SW 1271 (cell line): Measurements from ENCODE around the gene ITGB2.
"Not testable (repeated sequence)": the region's sequence is repeated elsewhere in the genome, so short reads cannot be mapped to it uniquely, and the experiment has no call there.

Experiments used
- DNase-seq, 2 experiments: peaks; one replicate each; lab custom pipeline; 2025; lab: John Stamatoyannopoulos, UW

ITGB2 gene

GRCh38 chr21:44940116-44940631 is 19.5 kb upstream of the ITGB2 start:
- no peak for DNase-seq

- peak; percentile 31 to 65 for DNase-seq
Measured at GRCh38 chr21:44939532-44940115, 18.9 kb upstream of the ITGB2 start, which contains the start of gene SLX9. SLX9 (plus strand) TSS chr21:44940029; CDS start chr21:44940058, 29 bp downstream.

DNA sequence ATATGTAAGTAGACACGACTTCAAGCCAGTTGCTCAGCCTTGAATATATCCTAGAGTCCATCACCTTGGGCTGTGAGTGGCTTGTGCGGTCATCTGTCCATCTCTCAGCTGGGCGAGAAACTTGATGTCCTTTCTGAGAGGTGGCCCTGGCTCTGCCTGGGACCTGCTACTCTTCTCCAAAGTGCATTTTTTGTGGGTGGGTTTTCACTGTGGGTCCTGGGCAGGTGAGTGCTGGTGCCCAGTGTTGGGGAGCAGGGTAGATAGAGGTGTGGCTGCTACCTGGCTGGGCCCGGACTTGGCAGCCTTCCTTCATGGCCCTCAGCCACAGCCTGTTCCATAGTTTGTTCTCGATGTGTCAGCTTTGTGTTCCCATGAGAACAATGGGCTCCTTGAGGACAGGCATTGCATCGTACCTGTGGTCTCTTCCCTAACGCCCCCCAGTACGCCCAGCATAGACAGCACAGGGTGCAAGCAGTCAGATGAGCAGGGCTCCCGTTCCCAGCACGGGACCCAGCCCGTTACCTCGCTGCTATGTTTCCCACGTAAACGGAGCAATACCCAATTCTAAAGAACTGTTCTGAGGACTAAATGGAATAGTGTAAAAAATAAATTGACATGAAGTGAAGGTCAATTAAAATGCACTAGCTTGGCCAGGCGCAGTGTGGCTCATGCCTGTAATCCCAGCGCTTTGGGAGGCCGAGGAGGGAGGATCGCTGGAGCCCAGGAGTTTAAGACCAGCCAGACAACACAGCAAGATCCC is 18.3 kb upstream of the ITGB2 start:
- no peak for DNase-seq

DNA sequence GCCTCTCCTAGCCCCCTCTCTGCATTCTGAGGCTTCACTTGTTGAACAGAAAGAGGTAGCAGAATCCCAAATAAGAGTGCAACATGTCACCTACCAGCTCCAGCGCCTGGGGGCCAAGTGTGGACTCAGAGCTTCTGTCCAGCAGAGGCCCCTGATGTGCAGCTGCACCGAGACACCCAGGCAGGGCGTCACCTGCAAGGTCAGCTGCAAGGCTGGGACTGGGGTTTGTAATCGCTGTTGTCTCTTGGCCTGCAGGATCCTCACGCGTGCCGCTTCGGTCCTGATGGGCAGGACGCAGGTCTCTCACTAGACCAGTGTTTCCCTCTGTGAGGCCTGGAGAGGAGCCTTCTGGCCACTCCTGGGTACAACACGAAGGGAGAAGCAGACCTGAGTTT is 14.8 kb upstream of the ITGB2 start:
- DNase-seq, result no peak

GRCh38 chr21:44934797-44935532 is 14.3 kb upstream of the ITGB2 start:
- no peak for DNase-seq

DNA sequence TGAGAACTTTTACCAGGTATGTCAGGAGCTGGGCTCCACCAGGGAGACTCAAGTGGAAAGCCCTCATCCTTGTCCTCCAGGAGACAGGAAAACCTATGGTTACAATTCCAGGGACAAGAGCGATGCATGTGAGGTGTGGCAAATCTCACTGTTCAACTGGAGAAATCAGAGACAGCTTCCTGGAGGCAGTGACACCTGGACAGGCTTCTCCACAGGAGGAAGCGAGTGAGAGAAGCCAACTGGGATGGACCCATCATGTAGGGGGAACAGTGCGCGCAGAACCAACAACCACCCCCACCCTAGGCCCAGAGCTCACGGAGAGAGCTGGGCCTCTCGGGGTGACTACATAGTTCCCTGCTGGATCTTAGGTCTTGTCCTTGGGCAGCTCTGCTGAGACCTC is 13.6 kb upstream of the ITGB2 start:
- no peak for DNase-seq

DNA sequence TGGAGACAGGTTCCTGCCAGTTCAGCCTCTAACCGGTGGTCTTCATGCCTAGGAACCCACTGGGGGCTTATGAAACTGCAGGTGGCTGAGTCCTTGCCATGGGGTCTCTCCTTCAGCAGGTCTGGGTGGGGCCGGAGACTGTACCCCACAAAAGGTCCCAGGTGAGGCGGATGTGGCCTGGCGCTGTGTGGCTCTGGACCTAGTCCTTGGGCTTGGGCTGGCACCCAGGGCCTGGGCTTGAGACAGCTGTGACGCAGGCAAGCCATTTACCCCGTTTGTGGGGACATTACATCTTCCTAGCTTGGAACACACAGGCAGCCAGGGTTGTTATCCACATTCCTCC is 13.2 kb upstream of the ITGB2 start:
- DNase-seq, result no peak

GRCh38 chr21:44933199-44933917 is 12.7 kb upstream of the ITGB2 start:
- no peak for DNase-seq

DNA sequence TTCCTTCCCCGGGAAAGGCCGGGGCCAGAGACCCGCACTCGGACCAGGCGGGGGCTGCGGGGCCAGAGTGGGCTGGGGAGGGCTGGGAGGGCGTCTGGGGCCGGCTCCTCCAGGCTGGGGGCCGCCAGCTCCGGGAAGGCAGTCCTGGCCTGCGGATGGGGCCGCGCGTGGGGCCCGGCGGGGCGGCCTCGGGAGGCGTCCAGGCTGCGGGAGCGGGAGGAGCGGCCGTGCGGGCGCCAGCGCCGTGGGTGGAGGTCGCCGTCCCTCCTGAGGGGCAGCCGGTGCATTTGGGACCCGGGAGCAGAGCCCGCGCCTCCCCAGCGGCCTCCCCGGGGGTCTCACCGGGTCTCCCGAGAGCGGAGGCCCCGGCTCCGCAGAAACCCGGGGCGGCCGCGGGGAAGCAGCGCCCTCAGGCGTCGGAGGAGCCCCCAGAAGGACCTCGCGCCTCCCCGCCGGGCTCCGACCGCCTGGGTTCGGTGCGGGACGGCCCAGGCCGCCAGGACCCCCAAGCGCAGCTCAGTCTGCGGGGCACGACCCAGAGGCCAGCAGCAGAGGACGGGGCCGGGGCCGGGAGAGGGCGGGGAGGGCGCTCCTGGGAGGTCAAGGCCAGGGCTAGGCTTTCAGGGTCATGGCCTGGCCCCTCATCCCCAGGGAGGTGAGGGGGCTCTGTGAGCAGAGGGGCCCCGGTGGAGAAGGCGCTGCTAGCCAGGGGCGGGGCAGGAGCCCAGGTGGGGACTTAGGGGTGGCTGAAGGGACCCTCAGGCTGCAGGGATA is 11.9 kb upstream of the ITGB2 start:
- no peak for DNase-seq

GRCh38 chr21:44931501-44932407 is 11.1 kb upstream of the ITGB2 start:
- no peak for DNase-seq

DNA sequence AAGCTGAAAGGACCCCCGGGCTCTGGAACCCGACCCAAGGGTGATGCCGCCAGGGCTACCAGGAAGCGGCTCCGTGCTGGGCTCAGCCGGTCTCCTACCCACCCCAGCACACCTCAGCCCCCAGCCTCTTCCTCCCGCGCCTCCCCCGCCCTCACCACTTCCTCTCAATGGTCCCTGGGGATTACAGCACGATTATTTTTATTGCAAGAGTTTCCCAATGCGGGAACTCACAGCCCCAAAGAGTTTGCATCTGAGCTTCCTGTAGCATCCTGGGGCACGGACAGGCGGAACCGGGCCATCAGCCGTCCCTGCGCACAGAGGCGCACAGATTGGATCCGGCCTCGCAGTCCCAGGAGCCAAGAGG is 10.4 kb upstream of the ITGB2 start:
- DNase-seq, result no peak

DNA sequence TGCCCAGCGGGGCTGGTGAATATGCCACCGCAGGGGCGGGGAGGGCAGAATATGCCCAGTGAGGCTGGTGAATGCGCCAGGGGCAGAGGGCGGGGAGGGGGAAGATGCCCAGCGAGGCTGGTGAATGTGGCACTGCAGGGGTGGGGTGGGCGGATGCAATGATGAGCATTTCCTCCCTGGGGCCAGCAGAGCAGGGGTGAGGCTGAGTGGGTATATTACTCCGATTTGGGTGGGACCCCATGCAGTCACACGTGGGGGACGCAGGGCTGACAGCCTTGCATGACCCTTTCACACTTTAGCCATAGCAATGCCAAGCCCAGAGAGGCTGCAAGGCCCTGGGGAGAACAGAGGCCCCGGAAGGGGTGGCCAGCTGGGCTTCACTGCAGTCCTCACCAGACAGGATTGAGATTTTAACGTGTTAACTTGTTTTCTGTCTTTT is 9.9 kb upstream of the ITGB2 start:
- no peak for DNase-seq

- no peak for DNase-seq
Measured at GRCh38 chr21:44929799-44930542, 9.3 kb upstream of the ITGB2 start.

DNA sequence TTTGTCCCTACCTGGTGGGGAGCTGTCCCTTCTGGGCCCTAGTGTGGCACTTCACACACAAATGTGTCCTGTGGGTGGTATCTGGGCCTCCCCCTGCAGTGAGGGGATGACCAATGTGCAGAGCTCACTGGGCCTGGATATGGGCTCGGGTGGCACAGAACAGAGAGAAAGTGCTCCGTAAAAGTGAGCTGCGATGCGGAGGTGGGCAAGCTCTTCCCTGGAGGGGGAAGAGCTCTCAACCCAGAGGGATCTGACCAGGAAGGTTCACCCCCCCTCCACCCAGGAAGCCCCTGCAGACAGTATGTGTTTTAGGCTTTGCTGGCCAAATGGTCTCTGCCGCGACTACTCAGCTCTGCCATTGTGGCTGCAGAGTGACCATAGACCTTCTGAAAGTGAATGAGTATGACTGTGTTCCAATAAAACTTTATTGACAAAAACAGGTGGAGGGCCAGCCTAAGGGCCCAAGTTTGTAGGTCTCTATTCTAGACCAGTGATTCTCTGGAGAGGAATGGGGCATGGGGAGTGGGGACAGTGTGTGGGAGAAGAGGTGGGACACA is 8.6 kb upstream of the ITGB2 start:
- DNase-seq, result no peak

- not testable (repeated sequence) for DNase-seq
Measured at GRCh38 chr21:44928500-44929241, 8.0 kb upstream of the ITGB2 start.

- DNase-seq, result peak in 1 of 2 experiments; percentile 13
Measured at GRCh38 chr21:44927587-44928461, 7.1 kb upstream of the ITGB2 start.

- DNase-seq, result no peak
Measured at GRCh38 chr21:44927259-44927586, 6.5 kb upstream of the ITGB2 start.
